Vagina (tissue), 2 donors: ENCODE measurements around the gene ETV3. TPM values are rescaled to one million over a fixed set of nuclear protein-coding genes. Genes with fewer than 3 reads are reported as not detected.

Source experiments
- DNase-seq, 2 donors: peaks; one replicate each; pipeline ENCODE4 v3.0.0-alpha.2; 2017; ENCODE audit errors: extremely low spot score in 2 of 2
- H3K27ac ChIP-seq: fragments of 200-600 bp; sonication (generic); one replicate; pipeline ENCODE4 v1.5.1; 2019
- H3K27me3 ChIP-seq: fragments of 200-600 bp; sonication (generic); one replicate; pipeline ENCODE4 v1.5.1; 2019
- H3K36me3 ChIP-seq, 2 donors: fragments of 200-600 bp; sonication (generic); one replicate each; pipeline ENCODE4 v1.5.1; 2017 to 2019
- H3K4me1 ChIP-seq: fragments of 200-600 bp; sonication (generic); one replicate; pipeline ENCODE4 v1.5.1; 2019
- H3K4me3 ChIP-seq, 2 donors: fragments of 200-600 bp; sonication (generic); 1 replicate in 1 of 2; 2 replicates in 1 of 2; pipeline ENCODE4 v1.5.1; 2016 to 2019
- H3K9me3 ChIP-seq: fragments of 200-600 bp; sonication (generic); one replicate; pipeline ENCODE4 v1.5.1; 2019
- POLR2A ChIP-seq, 2 donors: fragments of 450-650 bp; IDR thresholded peaks; one replicate each; pipeline ENCODE4 v1.6.1; 2017; ENCODE audit warnings: antibody characterized with exemption in 2 of 2, mild to moderate bottlenecking in 2 of 2, moderate library complexity in 2 of 2
- POLR2AphosphoS5 ChIP-seq, 2 donors: sonication (generic); formaldehyde crosslinking; IDR thresholded peaks; one replicate each; pipeline ENCODE4 v1.9.0; 2017; ENCODE audit warnings: antibody characterized with exemption in 2 of 2, mild to moderate bottlenecking in 2 of 2, low read depth in 1 of 2; ENCODE audit not compliant: insufficient read depth in 1 of 2
- intact Hi-C: fragments of 100-400 bp; cut with DNase I; formaldehyde crosslinking; loops from one replicate; pipeline ENCODE4 v1.15.1; 2023
- total RNA-seq: library from RNA; depleted of rRNA; stranded (reverse); fragments of >200 nt; gene quantifications from one replicate; pipeline ENCODE4 v1.2.3, GENCODE V29; 2016
- TF ChIP-seq, protein P1 (sequence below), 3 experiments: fragments of 450-650 bp in 2 of 3; fragments of 200-600 bp in 1 of 3; sonication (generic) in 1 of 3; IDR thresholded peaks; one replicate each; pipeline ENCODE4 v1.5.1; 2017 to 2019; ENCODE audit warnings: antibody characterized with exemption in 3 of 3, mild to moderate bottlenecking in 2 of 3, moderate library complexity in 2 of 3

ETV3 gene
- total RNA-seq, 1 donor from 2014 or later: 37.3 TPM

DNA sequence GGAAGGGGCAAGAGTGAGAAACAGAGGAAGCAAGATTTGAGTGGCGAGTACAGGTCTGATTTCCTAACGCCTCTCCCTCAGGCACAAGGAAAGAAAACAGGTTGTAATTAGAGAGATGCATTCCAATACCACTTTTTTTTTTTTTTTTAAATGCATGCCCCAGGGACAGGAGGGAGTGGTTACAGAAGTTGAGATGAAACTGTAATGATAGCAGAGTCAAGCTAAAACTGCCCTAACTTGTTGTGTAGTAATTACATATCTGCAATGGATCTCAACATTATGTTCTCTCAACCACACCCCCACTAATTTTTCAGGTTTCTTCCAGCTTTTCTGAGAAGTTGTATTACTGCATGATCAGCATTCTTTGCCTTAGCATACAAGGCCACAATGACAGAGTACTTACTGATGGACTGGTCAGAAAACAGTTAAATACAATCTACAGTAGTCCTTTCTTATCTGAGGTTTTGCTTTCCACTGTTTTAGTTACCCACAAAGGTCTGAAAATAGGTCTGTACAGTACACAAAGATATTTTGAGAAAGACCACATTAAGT is 5.5 kb downstream of the ETV3 start:
- H3K4me3 ChIP-seq: no peak overlapping the region
- H3K9me3 ChIP-seq: no peaks in the 10 kb centered on the region
- peaks cover 9 to 82% of the 10 kb centered on the region in 2 donors for H3K36me3 ChIP-seq
- no peak for DNase-seq
- TF ChIP-seq POLR2AphosphoS5 (IDR thresholded peaks at IDR 0.05; ENCODE audit: insufficient read depth in 1 of 2, low read depth in 1 of 2) (peak in 1 of 2 donors; percentile 85), POLR2A (IDR thresholded peaks at IDR 0.05) (no peak)
- TF ChIP-seq, protein P1, sequence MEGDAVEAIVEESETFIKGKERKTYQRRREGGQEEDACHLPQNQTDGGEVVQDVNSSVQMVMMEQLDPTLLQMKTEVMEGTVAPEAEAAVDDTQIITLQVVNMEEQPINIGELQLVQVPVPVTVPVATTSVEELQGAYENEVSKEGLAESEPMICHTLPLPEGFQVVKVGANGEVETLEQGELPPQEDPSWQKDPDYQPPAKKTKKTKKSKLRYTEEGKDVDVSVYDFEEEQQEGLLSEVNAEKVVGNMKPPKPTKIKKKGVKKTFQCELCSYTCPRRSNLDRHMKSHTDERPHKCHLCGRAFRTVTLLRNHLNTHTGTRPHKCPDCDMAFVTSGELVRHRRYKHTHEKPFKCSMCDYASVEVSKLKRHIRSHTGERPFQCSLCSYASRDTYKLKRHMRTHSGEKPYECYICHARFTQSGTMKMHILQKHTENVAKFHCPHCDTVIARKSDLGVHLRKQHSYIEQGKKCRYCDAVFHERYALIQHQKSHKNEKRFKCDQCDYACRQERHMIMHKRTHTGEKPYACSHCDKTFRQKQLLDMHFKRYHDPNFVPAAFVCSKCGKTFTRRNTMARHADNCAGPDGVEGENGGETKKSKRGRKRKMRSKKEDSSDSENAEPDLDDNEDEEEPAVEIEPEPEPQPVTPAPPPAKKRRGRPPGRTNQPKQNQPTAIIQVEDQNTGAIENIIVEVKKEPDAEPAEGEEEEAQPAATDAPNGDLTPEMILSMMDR (IDR thresholded peaks at IDR 0.05): no peak
- H3K27ac ChIP-seq: peak overlapping the region; percentile 60
- peaks cover 59% of the 10 kb centered on the region for H3K4me1 ChIP-seq
- H3K27me3 ChIP-seq: no peaks in the 10 kb centered on the region
- intact Hi-C loops: no loop called here

DNA sequence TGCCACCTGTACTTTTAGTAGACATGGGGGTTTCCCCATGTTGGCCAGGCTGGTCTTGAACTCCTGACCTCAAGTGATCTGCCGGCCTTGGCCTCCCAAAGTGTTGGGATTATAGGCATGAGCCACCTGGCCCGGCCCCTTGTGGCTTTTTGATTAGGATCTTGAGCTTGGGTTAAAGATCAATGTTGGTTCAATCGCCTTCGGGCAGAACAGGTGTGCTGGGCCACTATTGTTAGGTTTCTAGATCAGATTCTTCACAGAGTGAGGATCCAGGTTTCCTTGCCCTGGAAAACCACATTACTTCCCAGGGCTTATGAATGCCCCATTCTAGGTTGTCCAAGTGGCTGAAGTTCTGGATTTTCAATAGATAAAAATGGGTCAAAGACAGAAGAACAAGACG is 6.1 kb downstream of the ETV3 start:
- Histone ChIP-seq H3K4me3 (no peak overlapping the region), H3K27me3 (no peaks in the 10 kb centered on the region), H3K27ac (peak overlapping the region; percentile 30), H3K36me3 (peaks cover 9 to 86% of the 10 kb centered on the region in 2 donors), H3K9me3 (no peaks in the 10 kb centered on the region), H3K4me1 (peaks cover 54% of the 10 kb centered on the region)
- no peak for DNase-seq
- intact Hi-C loops: no loop called here
- TF ChIP-seq POLR2A (IDR thresholded peaks at IDR 0.05) (no peak), POLR2AphosphoS5 (IDR thresholded peaks at IDR 0.05; ENCODE audit: insufficient read depth in 1 of 2, low read depth in 1 of 2) (no peak)
- TF ChIP-seq, protein P1 (IDR thresholded peaks at IDR 0.05): no peak

DNA sequence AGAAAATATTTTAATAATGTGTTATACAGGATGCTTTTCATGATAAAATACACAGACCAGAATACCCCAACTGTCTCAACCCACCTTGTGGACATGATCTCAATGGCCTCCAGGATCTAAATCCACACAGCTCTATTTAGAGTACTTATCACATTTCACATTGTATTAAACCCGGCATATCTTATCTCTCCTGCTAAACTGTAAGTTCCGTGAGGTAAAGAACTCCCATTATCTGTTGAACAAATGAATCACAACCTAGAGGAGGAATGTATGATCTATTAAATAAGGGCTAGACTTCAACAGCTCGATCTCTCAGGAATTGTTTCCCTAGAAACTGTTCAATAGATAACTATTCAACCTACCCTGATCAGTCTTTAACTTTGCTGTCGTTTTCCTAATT is 6.9 kb downstream of the ETV3 start:
- Histone ChIP-seq H3K36me3 (peaks cover 9 to 89% of the 10 kb centered on the region in 2 donors), H3K27ac (peak overlapping the region; percentile 30), H3K4me3 (no peak overlapping the region), H3K27me3 (no peaks in the 10 kb centered on the region), H3K4me1 (peaks cover 46% of the 10 kb centered on the region), H3K9me3 (no peaks in the 10 kb centered on the region)
- TF ChIP-seq POLR2AphosphoS5 (IDR thresholded peaks at IDR 0.05; ENCODE audit: insufficient read depth in 1 of 2, low read depth in 1 of 2) (no peak), POLR2A (IDR thresholded peaks at IDR 0.05) (no peak)
- TF ChIP-seq, protein P1 (IDR thresholded peaks at IDR 0.05): no peak
- DNase-seq: no peak
- intact Hi-C loops: no loop called here

DNA sequence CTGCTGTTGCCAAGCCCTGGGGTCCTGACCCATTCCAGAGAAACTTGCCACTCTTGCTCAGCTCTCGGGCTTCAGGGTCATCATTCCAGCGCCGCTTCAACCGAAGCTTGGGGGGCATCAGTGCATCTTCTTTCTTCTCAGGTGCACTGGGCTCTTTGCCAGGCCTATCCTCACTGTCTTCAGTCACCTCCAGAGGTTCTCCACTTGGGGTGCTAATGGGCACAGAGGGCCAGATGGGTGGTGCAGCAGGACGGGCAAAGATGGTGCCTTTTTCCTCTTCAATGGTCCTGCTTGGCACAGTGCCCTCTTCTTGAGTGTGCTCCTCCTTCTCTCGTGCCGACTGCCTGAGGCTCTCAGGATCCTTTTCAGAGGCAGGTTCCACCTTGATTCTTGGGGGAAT is 13.3 kb downstream of the ETV3 start:
- Histone ChIP-seq H3K4me1 (no peaks in the 10 kb centered on the region), H3K4me3 (no peak overlapping the region), H3K36me3 (peaks cover 0 to 57% of the 10 kb centered on the region in 2 donors), H3K27ac (no peak overlapping the region), H3K27me3 (no peaks in the 10 kb centered on the region), H3K9me3 (no peaks in the 10 kb centered on the region)
- intact Hi-C loops: no loop called here
- TF ChIP-seq POLR2AphosphoS5 (IDR thresholded peaks at IDR 0.05; ENCODE audit: insufficient read depth in 1 of 2, low read depth in 1 of 2) (no peak), POLR2A (IDR thresholded peaks at IDR 0.05) (no peak)
- TF ChIP-seq, protein P1 (IDR thresholded peaks at IDR 0.05): no peak
- DNase-seq: no peak

DNA sequence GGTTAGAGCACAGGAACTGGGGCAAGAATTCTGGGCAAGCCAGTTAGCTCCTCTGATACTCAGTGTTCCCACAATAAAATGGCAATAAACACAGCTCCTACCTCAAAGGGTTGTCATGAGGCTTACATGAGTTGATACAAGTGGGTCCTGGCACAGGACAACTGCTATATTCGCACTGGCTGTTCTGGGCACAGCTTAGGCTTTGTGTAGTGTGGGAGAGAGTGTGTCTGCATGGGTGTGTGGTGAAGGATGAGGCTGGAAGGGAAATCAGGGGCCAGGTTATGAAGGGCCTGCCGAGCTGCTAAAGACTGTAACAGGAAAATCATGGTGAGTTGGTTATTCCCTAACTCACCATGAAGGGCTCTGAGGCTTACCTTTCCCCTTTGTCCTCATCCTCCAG is 18.7 kb downstream of the ETV3 start:
- Histone ChIP-seq H3K9me3 (no peaks in the 10 kb centered on the region), H3K4me1 (no peaks in the 10 kb centered on the region), H3K4me3 (no peak overlapping the region), H3K27ac (no peak overlapping the region), H3K27me3 (no peaks in the 10 kb centered on the region), H3K36me3 (peaks cover 0 to 11% of the 10 kb centered on the region in 2 donors)
- intact Hi-C loops: no loop called here
- TF ChIP-seq POLR2AphosphoS5 (IDR thresholded peaks at IDR 0.05; ENCODE audit: insufficient read depth in 1 of 2, low read depth in 1 of 2) (no peak), POLR2A (IDR thresholded peaks at IDR 0.05) (no peak)
- TF ChIP-seq, protein P1 (IDR thresholded peaks at IDR 0.05): no peak
- DNase-seq: no peak
